HepG2 (cell line): ENCODE measurements around the gene MOV10L1. TPM values are rescaled to one million over a fixed set of nuclear protein-coding genes. Genes with fewer than 3 reads are reported as not detected.

ENCODE experiments used
- ATAC-seq: fragments of 200-7000 bp; cut with Tn5 transposase; 3 replicates; pipeline ENCODE4 v1.9.1; 2020; ENCODE audit warnings: mild to moderate bottlenecking, moderate library complexity
- BruUV-seq: library from RNA; stranded (reverse); fragments of 400-500 nt; replicated peaks from 2 replicates; lab custom pipeline; 2021; lab: Mats Ljungman, UMichigan
- CTCF ChIA-PET: fragments of 300-600 bp; formaldehyde crosslinking; extraction: SDS; loops from one replicate; lab custom pipeline; 2021; ENCODE audit warnings: low total read pairs, inconsistent platforms, low intra/inter-chr PET ratio; lab: Yijun Ruan, JAX
- POLR2A ChIA-PET: fragments of 350-600 bp; sonication (Branson Sonifier 250); formaldehyde crosslinking; loops from one replicate; lab custom pipeline; 2020; ENCODE audit warnings: antibody characterized with exemption, inconsistent platforms; lab: Yijun Ruan, JAX
- DNase-seq: peaks from one replicate; pipeline ENCODE4 v3.0.0-alpha.2; 2015; ENCODE audit warnings: low spot score
- FAIRE-seq: peaks from 3 replicates; lab custom pipeline; 2011; peaks lifted over from hg19 to GRCh38; lab: Jason Lieb, UNC
- H2AFZ ChIP-seq: one replicate; pipeline ENCODE4 v1.6.1; 2011; ENCODE audit warnings: low read length, inconsistent platforms
- H3K27ac ChIP-seq: fragments of 300-600 bp; 3 replicates; pipeline ENCODE4 v1.8.0; 2011; ENCODE audit warnings: mixed run types, mild to moderate bottlenecking, mixed read lengths, low read length, inconsistent platforms; ENCODE audit not compliant: insufficient read depth; ENCODE audit errors: extremely low read length
- H3K27me3 ChIP-seq, 2 experiments: fragments of 200-600 bp in 1 of 2; 2 replicates in 1 of 2; 3 replicates in 1 of 2; pipeline versions ENCODE4 v1.6.0 to v1.8.0; 2011; ENCODE audit warnings: low read length in 2 of 2, mild to moderate bottlenecking in 2 of 2, moderate library complexity in 2 of 2, inconsistent platforms in 1 of 2; ENCODE audit not compliant: insufficient read depth in 2 of 2, control insufficient read depth in 1 of 2
- H3K36me3 ChIP-seq, 2 experiments: fragments of 200-600 bp in 1 of 2; replicated peaks in 1 of 2; 2 replicates in 1 of 2; 3 replicates in 1 of 2; pipeline versions ENCODE4 v1.5.1 to v1.8.0; 2011; ENCODE audit warnings: low read length in 2 of 2, inconsistent platforms in 1 of 2; ENCODE audit not compliant: insufficient read depth in 2 of 2, control insufficient read depth in 1 of 2
- H3K4me1 ChIP-seq: 2 replicates; pipeline ENCODE4 v1.5.1; 2012; ENCODE audit warnings: low read length, inconsistent platforms; ENCODE audit not compliant: insufficient read depth
- H3K4me2 ChIP-seq: 2 replicates; pipeline ENCODE4 v1.6.0; 2011; ENCODE audit warnings: low read depth, low read length, inconsistent platforms
- H3K4me3 ChIP-seq, 3 experiments: fragments of 200-600 bp in 1 of 3; sonication (generic), shearing (Covaris generic) in 1 of 3; replicated peaks in 1 of 3; 2 replicates each; pipeline ENCODE4 v1.5.1; 2011 to 2016; ENCODE audit warnings: low read length in 3 of 3, inconsistent platforms in 2 of 3, low read depth in 2 of 3, mild to moderate bottlenecking in 2 of 3, control low read depth in 1 of 3, mixed read lengths in 1 of 3; ENCODE audit not compliant: insufficient read depth in 1 of 3
- H3K79me2 ChIP-seq: one replicate; pipeline ENCODE4 v1.6.1; 2011; ENCODE audit warnings: low read length, inconsistent platforms; ENCODE audit not compliant: insufficient read depth
- H3K9ac ChIP-seq: 2 replicates; pipeline ENCODE4 v1.6.0; 2011; ENCODE audit warnings: mild to moderate bottlenecking, low read depth, low read length, inconsistent platforms; ENCODE audit not compliant: insufficient read depth
- H3K9me3 ChIP-seq: 2 replicates; pipeline ENCODE4 v1.5.1; 2012; ENCODE audit warnings: mild to moderate bottlenecking, low read length
- H4K20me1 ChIP-seq: 2 replicates; pipeline ENCODE4 v1.6.0; 2011; ENCODE audit warnings: inconsistent platforms, mild to moderate bottlenecking, low read length, moderate library complexity; ENCODE audit not compliant: insufficient read depth
- GRHL1 ChIP-seq: sonication (generic); formaldehyde crosslinking; conservative IDR thresholded peaks from 2 replicates; pipeline ENCODE4 v1.8.0; 2022; ENCODE audit warnings: missing genetic modification reagents
- HMGA1 ChIP-seq: sonication (generic); formaldehyde crosslinking; conservative IDR thresholded peaks from 2 replicates; pipeline ENCODE4 v1.4.0; 2020; ENCODE audit warnings: missing genetic modification reagents
- MED13 ChIP-seq: sonication (generic); formaldehyde crosslinking; IDR thresholded peaks from 2 replicates; pipeline ENCODE4 v1.5.0; 2020; ENCODE audit warnings: missing genetic modification reagents
- SNAPC5 ChIP-seq: sonication (generic); formaldehyde crosslinking; IDR thresholded peaks from 2 replicates; pipeline ENCODE4 v1.8.1; 2023; ENCODE audit warnings: mild to moderate bottlenecking, missing genetic modification reagents, borderline replicate concordance
- TSC22D2 ChIP-seq: sonication (generic); formaldehyde crosslinking; IDR thresholded peaks from 2 replicates; pipeline ENCODE4 v1.5.1; 2020; ENCODE audit warnings: missing genetic modification reagents, mild to moderate bottlenecking, borderline replicate concordance
- ZMYM2 ChIP-seq: sonication (generic); formaldehyde crosslinking; IDR thresholded peaks from 2 replicates; pipeline ENCODE4 v1.8.0; 2022; ENCODE audit warnings: mild to moderate bottlenecking, missing genetic modification reagents
- ZNF567 ChIP-seq: sonication (generic); formaldehyde crosslinking; IDR thresholded peaks from 2 replicates; pipeline ENCODE4 v1.8.1; 2023; ENCODE audit warnings: mild to moderate bottlenecking, missing genetic modification reagents, borderline replicate concordance
- ZNF724P ChIP-seq: sonication (generic); formaldehyde crosslinking; IDR thresholded peaks from 2 replicates; pipeline ENCODE4 v1.8.0; 2022; ENCODE audit warnings: missing genetic modification reagents, borderline replicate concordance
- ZNF775 ChIP-seq: sonication (generic); formaldehyde crosslinking; IDR thresholded peaks from 2 replicates; pipeline ENCODE4 v1.4.0; 2020; ENCODE audit warnings: missing genetic modification reagents, mild to moderate bottlenecking, moderate library complexity, borderline replicate concordance
- WGBS: methylation state at CpG from one replicate; pipeline ENCODE4 v1.1.6; 2017; ENCODE audit warnings: low lambda C conversion rate; 5-methylcytosine and 5-hydroxymethylcytosine counted together
- in situ Hi-C: cut with HindIII; loops from 2 replicates; pipeline ENCODE4 v1.10.0; 2017; ENCODE audit warnings: low pct_unique_long_range_greater_than_20kb; ENCODE audit not compliant: extremely low pct_ligation_motif_present
- intact Hi-C: fragments of 100-400 bp; cut with micrococcal nuclease; formaldehyde crosslinking; loops from one replicate; pipeline ENCODE4 v1.10.0; 2022; ENCODE audit not compliant: unreplicated experiment
- polyA plus RNA-seq, 8 experiments: library from polyadenylated mRNA; depleted of rRNA in 3 of 8; stranded (reverse) in 7 of 8; unstranded in 1 of 8; fragments of >200 nt; fragmentation: Illumina TruSeq in 4 of 8; extraction: Trizol in 4 of 8; gene quantifications; 2 replicates each; pipeline versions ENCODE4 v1.2.1 to v1.2.3, GENCODE V29; 2011 to 2016; ENCODE audit warnings: low read depth in 4 of 8, missing spikeins in 1 of 8, mixed read lengths in 1 of 8; ENCODE audit not compliant: insufficient read depth in 1 of 8
- total RNA-seq, 5 experiments: library from RNA; depleted of rRNA; stranded (reverse); fragments of >200 nt; fragmentation: Illumina TruSeq; extraction: Trizol; gene quantifications; 2 replicates each; pipeline ENCODE4 v1.2.3, GENCODE V29; 2016; ENCODE audit warnings: low read depth in 1 of 5
- TF ChIP-seq, protein P1 (sequence below): sonication (generic); formaldehyde crosslinking; IDR thresholded peaks from 2 replicates; pipeline ENCODE4 v1.5.0; 2020; ENCODE audit warnings: mild to moderate bottlenecking, missing genetic modification reagents, borderline replicate concordance
- TF ChIP-seq, protein P2 (sequence below): sonication (generic); formaldehyde crosslinking; IDR thresholded peaks from 2 replicates; pipeline ENCODE4 v1.5.1; 2020; ENCODE audit warnings: mild to moderate bottlenecking, missing genetic modification reagents, borderline replicate concordance
- TF ChIP-seq, protein P3 (sequence below): sonication (generic); formaldehyde crosslinking; IDR thresholded peaks from 2 replicates; pipeline ENCODE4 v1.5.0; 2020; ENCODE audit warnings: missing genetic modification reagents

MOV10L1 gene
- total and polyA plus RNA-seq, 2 of the 13 experiments (the other 11 are each of a cell fraction or from before 2014, with no cell fraction given), result 0.11 to 0.12 TPM

DNA sequence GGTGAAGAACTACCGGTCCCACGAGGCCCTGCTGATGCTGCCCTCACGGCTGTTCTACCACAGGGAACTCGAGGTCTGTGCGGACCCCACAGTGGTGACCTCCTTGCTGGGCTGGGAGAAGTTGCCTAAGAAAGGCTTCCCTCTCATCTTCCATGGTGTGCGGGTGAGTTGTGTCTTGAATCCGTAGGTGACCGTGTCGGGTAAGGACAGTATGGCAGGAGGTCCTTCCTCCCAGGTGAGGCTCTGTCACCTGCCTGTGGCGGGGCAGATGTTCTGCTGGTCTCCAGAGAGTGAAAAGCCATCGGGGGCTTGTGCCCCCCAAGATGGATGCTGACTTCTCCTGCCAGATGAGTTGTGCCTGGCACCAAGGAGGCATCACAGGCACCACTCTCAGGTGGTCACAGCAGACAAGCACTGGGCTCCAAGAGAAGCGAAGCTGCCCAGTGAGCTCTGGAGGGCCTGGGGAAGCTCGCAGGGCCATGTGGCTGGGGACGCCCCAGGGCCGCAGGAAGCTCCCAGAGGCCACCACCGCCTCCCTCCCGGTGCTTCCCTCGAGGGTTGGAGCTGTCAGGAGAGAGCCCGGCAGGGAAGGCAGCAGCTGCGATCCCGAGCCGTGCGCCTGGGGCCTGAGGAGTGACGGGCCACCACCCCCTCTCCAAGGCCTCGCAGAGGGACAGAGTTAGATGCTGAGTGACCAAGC lies 63.4 kb downstream of the MOV10L1 start (continued):
- TF ChIP-seq, protein P1, sequence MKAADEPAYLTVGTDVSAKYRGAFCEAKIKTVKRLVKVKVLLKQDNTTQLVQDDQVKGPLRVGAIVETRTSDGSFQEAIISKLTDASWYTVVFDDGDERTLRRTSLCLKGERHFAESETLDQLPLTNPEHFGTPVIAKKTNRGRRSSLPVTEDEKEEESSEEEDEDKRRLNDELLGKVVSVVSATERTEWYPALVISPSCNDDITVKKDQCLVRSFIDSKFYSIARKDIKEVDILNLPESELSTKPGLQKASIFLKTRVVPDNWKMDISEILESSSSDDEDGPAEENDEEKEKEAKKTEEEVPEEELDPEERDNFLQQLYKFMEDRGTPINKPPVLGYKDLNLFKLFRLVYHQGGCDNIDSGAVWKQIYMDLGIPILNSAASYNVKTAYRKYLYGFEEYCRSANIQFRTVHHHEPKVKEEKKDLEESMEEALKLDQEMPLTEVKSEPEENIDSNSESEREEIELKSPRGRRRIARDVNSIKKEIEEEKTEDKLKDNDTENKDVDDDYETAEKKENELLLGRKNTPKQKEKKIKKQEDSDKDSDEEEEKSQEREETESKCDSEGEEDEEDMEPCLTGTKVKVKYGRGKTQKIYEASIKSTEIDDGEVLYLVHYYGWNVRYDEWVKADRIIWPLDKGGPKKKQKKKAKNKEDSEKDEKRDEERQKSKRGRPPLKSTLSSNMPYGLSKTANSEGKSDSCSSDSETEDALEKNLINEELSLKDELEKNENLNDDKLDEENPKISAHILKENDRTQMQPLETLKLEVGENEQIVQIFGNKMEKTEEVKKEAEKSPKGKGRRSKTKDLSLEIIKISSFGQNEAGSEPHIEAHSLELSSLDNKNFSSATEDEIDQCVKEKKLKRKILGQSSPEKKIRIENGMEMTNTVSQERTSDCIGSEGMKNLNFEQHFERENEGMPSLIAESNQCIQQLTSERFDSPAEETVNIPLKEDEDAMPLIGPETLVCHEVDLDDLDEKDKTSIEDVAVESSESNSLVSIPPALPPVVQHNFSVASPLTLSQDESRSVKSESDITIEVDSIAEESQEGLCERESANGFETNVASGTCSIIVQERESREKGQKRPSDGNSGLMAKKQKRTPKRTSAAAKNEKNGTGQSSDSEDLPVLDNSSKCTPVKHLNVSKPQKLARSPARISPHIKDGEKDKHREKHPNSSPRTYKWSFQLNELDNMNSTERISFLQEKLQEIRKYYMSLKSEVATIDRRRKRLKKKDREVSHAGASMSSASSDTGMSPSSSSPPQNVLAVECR (CRISPR knock-in tag), result no peak
- TF ChIP-seq ZMYM2 (CRISPR knock-in tag), result no peak
- TF ChIP-seq HMGA1 (CRISPR knock-in tag), result no peak
- TF ChIP-seq MED13, result no peak
- no peak for TF ChIP-seq TSC22D2 (CRISPR knock-in tag)
- no peak for TF ChIP-seq ZNF567

- BruUV-seq, result no TSS peak
- no peaks in the 10 kb centered on the region for H3K79me2 ChIP-seq
- intact Hi-C loops (no loop called here), in situ Hi-C loops (no loop called here)
- no peak overlapping the region for H3K4me3 ChIP-seq
- ATAC-seq (no peak), FAIRE-seq (no peak), DNase-seq (no peak)
- H3K9ac ChIP-seq, result no peak overlapping the region
- no peak overlapping the region for H3K27ac ChIP-seq
- H3K4me1 ChIP-seq, result peaks cover 28% of the 10 kb centered on the region
- H3K36me3 ChIP-seq, result no peaks in the 10 kb centered on the region
- ChIA-PET POLR2A (no interaction called here), CTCF (no interaction called here)
- 61% methylated on average over 3 of the region's 7 CpGs for WGBS
- peaks cover 1 to 58% of the 10 kb centered on the region in 2 experiments for H3K27me3 ChIP-seq
- no peak overlapping the region for H2AFZ ChIP-seq
- no peaks in the 10 kb centered on the region for H3K9me3 ChIP-seq
- no peak overlapping the region for H3K4me2 ChIP-seq
- H4K20me1 ChIP-seq, result no peaks in the 10 kb centered on the region
- TF ChIP-seq, protein P2, sequence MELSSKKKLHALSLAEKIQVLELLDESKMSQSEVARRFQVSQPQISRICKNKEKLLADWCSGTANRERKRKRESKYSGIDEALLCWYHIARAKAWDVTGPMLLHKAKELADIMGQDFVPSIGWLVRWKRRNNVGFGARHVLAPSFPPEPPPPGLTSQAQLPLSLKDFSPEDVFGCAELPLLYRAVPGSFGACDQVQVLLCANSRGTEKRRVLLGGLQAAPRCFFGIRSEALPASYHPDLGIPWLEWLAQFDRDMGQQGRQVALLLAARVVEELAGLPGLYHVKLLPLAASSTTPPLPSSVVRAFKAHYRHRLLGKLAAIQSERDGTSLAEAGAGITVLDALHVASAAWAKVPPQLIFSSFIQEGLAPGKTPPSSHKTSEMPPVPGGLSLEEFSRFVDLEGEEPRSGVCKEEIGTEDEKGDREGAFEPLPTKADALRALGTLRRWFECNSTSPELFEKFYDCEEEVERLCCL (CRISPR knock-in tag), result no peak
- TF ChIP-seq, protein P3, sequence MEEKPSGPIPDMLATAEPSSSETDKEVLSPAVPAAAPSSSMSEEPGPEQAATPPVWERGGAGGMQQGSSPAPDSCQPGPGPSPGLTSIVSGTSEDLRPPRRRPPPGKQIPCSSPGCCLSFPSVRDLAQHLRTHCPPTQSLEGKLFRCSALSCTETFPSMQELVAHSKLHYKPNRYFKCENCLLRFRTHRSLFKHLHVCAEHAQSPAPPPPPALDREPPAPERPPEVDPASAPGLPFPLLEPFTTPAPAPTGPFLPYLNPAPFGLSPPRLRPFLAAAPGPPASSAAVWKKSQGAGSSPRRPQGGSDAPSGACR, result no peak
- TF ChIP-seq GRHL1 (CRISPR knock-in tag), result no peak
- TF ChIP-seq ZNF775, result no peak
- no peak for TF ChIP-seq SNAPC5
- TF ChIP-seq ZNF724P, result no peak
Measured at GRCh38 chr22:50153756-50154140, 63.9 kb downstream of the MOV10L1 start.
